ENCODE results near the gene MAMDC2. TPM values are rescaled to one million over a fixed set of nuclear protein-coding genes. Genes with fewer than 3 reads are reported as not detected.

MAMDC2 gene
- total and polyA plus RNA-seq, 2 of the 4 experiments (the other 2 are of a cell fraction), result 5.0 to 5.2 TPM

DNA sequence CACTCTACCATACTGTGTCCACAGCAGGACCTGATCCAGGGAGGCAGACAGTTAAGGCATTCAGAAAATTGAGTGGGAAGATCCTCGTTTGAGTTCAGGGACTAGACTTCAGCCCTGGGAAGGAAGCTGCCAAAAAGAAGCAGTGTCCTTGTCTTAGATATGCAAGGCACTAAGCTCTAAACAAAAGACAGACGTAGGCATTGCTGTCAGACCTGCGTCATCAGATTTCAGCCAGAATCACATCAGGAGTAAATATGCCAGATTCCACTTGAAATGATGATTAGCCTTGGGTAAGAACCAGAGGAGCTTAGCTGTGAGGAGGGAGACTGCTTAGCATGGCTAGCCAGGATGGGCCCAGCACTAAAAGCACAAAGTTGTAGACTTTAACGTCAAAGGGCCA lies 56.7 kb downstream of the MAMDC2 start:
- TF ChIP-seq CEBPB (IDR thresholded peaks at IDR 0.05; ENCODE audit: low read depth, low read length) (no peak), FOS (IDR thresholded peaks at IDR 0.05; ENCODE audit: low read depth, low read length) (no peak), NFE2L2 (IDR thresholded peaks at IDR 0.05; ENCODE audit: low read depth, low read length) (no peak), RCOR1 (IDR thresholded peaks at IDR 0.05; ENCODE audit: insufficient replicate concordance, low read length) (no peak), MXI1 (IDR thresholded peaks at IDR 0.05; ENCODE audit: borderline replicate concordance, low read depth, low read length) (no peak), MAFK (IDR thresholded peaks at IDR 0.05; ENCODE audit: low read depth, low read length) (no peak), POLR2A (IDR thresholded peaks at IDR 0.05; ENCODE audit: low read depth, low read length) (no peak), MAZ (IDR thresholded peaks at IDR 0.05; ENCODE audit: borderline replicate concordance, low read depth, low read length) (no peak), RFX5 (IDR thresholded peaks at IDR 0.05; ENCODE audit: low read depth, low read length) (no peak)
- TF ChIP-seq, protein P1, sequence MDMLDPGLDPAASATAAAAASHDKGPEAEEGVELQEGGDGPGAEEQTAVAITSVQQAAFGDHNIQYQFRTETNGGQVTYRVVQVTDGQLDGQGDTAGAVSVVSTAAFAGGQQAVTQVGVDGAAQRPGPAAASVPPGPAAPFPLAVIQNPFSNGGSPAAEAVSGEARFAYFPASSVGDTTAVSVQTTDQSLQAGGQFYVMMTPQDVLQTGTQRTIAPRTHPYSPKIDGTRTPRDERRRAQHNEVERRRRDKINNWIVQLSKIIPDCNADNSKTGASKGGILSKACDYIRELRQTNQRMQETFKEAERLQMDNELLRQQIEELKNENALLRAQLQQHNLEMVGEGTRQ (IDR thresholded peaks at IDR 0.05; ENCODE audit: low read depth, low read length), result no peak
- TF ChIP-seq, protein P2, sequence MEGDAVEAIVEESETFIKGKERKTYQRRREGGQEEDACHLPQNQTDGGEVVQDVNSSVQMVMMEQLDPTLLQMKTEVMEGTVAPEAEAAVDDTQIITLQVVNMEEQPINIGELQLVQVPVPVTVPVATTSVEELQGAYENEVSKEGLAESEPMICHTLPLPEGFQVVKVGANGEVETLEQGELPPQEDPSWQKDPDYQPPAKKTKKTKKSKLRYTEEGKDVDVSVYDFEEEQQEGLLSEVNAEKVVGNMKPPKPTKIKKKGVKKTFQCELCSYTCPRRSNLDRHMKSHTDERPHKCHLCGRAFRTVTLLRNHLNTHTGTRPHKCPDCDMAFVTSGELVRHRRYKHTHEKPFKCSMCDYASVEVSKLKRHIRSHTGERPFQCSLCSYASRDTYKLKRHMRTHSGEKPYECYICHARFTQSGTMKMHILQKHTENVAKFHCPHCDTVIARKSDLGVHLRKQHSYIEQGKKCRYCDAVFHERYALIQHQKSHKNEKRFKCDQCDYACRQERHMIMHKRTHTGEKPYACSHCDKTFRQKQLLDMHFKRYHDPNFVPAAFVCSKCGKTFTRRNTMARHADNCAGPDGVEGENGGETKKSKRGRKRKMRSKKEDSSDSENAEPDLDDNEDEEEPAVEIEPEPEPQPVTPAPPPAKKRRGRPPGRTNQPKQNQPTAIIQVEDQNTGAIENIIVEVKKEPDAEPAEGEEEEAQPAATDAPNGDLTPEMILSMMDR (conservative IDR thresholded peaks at IDR 0.05; ENCODE audit: low read depth, low read length), result no peak
- Histone ChIP-seq H3K27ac (ENCODE audit: insufficient read depth, low read length) (no peak overlapping the region), H3K79me1 (ENCODE audit: low read depth in 1 of 2, low read length in 2 of 2) (no peaks in the 10 kb centered on the region), H3K36me3 (ENCODE audit: control insufficient read depth, insufficient read depth, low read length) (no peaks in the 10 kb centered on the region), H3K56ac (ENCODE audit: extremely low read depth, insufficient read depth, low read length) (no peak overlapping the region), H4K8ac (ENCODE audit: low read depth in 2 of 2, low read length in 2 of 2) (no peak overlapping the region), H3K4me1 (ENCODE audit: control insufficient read depth, insufficient read depth, low read length) (no peaks in the 10 kb centered on the region), H2AK9ac (replicated peaks; ENCODE audit: low read depth, low read length, poor library complexity) (no peak overlapping the region), H3K4me2 (ENCODE audit: low read depth, low read length) (no peak overlapping the region), H3K27me3 (ENCODE audit: control insufficient read depth, insufficient read depth, low read length) (no peaks in the 10 kb centered on the region), H3K4ac (ENCODE audit: low read depth, low read length) (no peak overlapping the region), H3K4me3 (ENCODE audit: insufficient read depth, low read depth, low read length) (no peak overlapping the region), H2BK20ac (ENCODE audit: low read depth, low read length) (no peak overlapping the region; the same call in 1 of the 2 replicates), H4K5ac (ENCODE audit: low read depth, low read length) (no peak overlapping the region), H2BK15ac (ENCODE audit: low read depth, low read length) (no peak overlapping the region), H4K20me1 (ENCODE audit: insufficient read depth, low read length) (no peaks in the 10 kb centered on the region), H2BK120ac (ENCODE audit: low read depth, low read length) (no peak overlapping the region), H2AK5ac (ENCODE audit: low read depth, low read length) (no peak overlapping the region), H3K9me3 (ENCODE audit: control insufficient read depth, insufficient read depth, low read length) (no peaks in the 10 kb centered on the region), H3K18ac (ENCODE audit: low read depth, low read length) (no peak overlapping the region), H3K23ac (ENCODE audit: low read depth, low read length) (no peak overlapping the region), H2BK5ac (ENCODE audit: low read depth, low read length, poor library complexity, severe bottlenecking) (no peak overlapping the region), H3K9ac (ENCODE audit: low read depth, low read length) (no peak overlapping the region), H3K9me1 (ENCODE audit: insufficient read depth, low read length) (no peaks in the 10 kb centered on the region), H3K14ac (replicated peaks; ENCODE audit: low read depth, low read length) (no peak overlapping the region), H2AFZ (replicated peaks; ENCODE audit: low read length, poor library complexity) (no peak overlapping the region), H4K91ac (ENCODE audit: insufficient read depth, low read depth, low read length) (no peak overlapping the region)
- POLR2A ChIA-PET (ENCODE audit: unreplicated experiment), result no interaction called here
- no TSS peak for BruUV-seq (replicated peaks)
- 66% methylated on average over 3 of the region's 4 CpGs; no CpG with 5 or more reads in 1 of the 2 experiments for WGBS, 2 experiments (ENCODE audit: extremely low coverage in 2 of 2, insufficient read length in 1 of 2)
- in situ Hi-C loops (cut with MboI; ENCODE audit: low sequenced_read_pairs) (loop anchor here (25.0 kb wide), 1 partner anchor 688 kb away; no protein-coding TSS in a partner anchor), intact Hi-C loops (cut with micrococcal nuclease) (no loop called here), dilution Hi-C loops (cut with HindIII; ENCODE audit: low sequenced_read_pairs, unreplicated experiment) (no loop called here)
- ATAC-seq (ENCODE audit: low read depth) (no peak), DNase-seq (peak; percentile 56)
- CTCF ChIA-PET, result no interaction called here

Data from IMR-90 (cell line).